D721Med (cell line): ENCODE measurements around the gene KIF1B.
"Not testable (repeated sequence)": the region's sequence is repeated elsewhere in the genome, so short reads cannot be mapped to it uniquely, and the experiment has no call there.

Source experiments
- DNase-seq: peaks from one replicate; pipeline ENCODE4 v3.0.0; 2011; ENCODE audit warnings: low spot score; ENCODE audit not compliant: insufficient read length
- FAIRE-seq: peaks from 2 replicates; lab custom pipeline; 2011; peaks lifted over from hg19 to GRCh38; lab: Jason Lieb, UNC
- TF ChIP-seq, protein P1 (sequence below): IDR thresholded peaks from 2 replicates; pipeline ENCODE4 v1.5.1; 2012; ENCODE audit warnings: mild to moderate bottlenecking, control low read depth; ENCODE audit not compliant: insufficient read depth; ENCODE audit errors: missing control alignments

The KIF1B gene

DNA sequence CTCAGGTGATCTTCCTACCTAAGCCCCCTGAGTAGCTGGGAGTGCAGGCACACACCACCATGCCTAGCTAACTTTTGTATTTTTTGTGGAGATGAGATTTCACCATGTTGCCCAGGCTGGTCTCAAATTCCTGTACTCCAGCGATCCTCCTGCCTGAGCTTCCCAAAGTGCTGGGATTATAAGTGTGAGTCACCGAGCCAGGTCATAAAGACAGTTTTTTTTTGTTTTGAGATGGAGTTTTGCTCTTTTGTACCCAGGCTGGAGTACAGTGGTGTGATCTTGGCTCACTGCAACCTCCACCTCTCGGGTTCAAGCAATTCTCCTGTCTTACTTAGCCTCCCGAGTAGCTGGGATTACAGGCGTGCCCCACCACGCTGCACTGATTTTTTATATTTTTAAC is 42.1 kb downstream of the KIF1B start:
- DNase-seq, result no peak
- FAIRE-seq, result no peak
- TF ChIP-seq, protein P1, sequence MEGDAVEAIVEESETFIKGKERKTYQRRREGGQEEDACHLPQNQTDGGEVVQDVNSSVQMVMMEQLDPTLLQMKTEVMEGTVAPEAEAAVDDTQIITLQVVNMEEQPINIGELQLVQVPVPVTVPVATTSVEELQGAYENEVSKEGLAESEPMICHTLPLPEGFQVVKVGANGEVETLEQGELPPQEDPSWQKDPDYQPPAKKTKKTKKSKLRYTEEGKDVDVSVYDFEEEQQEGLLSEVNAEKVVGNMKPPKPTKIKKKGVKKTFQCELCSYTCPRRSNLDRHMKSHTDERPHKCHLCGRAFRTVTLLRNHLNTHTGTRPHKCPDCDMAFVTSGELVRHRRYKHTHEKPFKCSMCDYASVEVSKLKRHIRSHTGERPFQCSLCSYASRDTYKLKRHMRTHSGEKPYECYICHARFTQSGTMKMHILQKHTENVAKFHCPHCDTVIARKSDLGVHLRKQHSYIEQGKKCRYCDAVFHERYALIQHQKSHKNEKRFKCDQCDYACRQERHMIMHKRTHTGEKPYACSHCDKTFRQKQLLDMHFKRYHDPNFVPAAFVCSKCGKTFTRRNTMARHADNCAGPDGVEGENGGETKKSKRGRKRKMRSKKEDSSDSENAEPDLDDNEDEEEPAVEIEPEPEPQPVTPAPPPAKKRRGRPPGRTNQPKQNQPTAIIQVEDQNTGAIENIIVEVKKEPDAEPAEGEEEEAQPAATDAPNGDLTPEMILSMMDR, result no peak

DNA sequence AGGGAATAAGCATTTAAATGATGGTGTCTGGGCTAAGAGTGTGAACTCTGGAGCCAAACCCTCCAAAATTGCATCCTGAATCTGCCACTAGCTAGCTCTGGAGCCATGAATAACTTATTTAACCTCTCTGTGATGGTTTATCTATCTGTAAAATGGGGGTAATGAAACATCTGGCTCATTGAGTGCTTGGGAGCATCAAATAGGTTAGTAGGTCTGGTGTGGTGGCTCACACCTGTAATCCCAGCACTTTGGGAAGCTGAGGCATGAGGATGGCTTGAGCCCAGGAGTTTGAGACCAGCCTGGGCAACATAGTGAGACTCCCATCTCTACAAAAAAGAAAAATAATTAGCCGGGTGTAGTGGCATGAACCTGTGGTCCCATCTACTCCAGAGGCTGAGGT is 42.8 kb downstream of the KIF1B start:
- TF ChIP-seq, protein P1, result no peak
- DNase-seq, result no peak
- no peak for FAIRE-seq

DNA sequence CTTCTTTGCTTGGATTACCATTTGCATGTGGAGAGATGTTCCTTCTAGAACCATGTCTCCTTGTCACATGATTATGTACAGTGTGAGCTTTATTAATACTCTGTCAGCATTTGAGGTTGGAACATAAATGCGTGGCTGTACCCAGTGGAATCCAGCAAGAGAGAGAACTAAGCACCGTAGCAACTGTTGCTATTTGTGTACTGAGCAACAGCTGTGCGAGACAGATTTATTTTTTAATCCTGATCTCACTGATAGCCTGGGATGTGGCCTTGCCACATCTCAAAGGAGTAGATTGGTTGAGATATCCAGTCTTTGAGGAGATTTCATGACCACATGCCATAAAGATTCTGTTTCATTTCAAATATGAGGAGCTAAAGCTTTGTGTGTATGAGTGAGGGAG is 43.4 kb downstream of the KIF1B start:
- FAIRE-seq (peak; percentile 46), DNase-seq (peak; percentile 24)
- TF ChIP-seq, protein P1, result no peak

DNA sequence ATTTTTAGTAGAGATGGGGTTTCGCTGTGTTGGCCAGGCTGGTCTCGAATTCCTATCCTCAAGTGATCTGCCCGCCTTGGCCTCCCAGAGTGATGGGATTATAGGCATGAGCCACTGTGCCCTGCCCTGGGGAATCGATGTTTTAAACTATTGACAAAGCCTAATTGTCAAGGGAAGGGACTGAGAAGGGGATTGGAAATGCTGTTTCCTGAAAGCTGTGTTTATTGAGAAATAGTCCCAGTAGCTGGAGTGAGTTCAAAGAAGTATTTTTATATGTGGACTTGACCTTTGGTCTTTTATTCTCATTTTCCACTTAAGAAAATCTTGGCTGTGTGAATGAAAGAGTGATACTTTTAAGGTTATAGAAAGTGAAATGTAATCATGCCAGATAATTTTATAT is 47.5 kb downstream of the KIF1B start:
- no peak for FAIRE-seq
- DNase-seq, result no peak
- TF ChIP-seq, protein P1, result no peak

DNA sequence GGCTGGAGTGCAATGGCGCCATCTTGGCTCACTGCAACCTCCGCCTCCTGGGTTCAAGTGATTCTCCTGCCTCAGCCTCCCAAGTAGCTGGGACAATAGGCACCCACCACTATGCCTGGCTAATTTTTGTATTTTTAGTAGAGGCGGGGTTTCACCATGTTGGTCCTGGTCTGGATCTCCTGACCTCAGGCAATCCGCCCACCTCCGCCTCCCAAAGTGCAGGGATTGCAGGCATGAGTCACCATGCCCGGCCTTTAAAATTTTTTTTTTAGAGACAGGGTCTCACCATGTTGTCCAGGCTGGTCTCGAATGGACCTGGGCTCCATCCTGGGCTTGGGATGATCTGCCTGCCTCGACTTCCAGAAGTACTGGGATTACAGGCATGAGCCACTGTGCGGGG is 49.2 kb downstream of the KIF1B start:
- not testable (repeated sequence) for FAIRE-seq

DNA sequence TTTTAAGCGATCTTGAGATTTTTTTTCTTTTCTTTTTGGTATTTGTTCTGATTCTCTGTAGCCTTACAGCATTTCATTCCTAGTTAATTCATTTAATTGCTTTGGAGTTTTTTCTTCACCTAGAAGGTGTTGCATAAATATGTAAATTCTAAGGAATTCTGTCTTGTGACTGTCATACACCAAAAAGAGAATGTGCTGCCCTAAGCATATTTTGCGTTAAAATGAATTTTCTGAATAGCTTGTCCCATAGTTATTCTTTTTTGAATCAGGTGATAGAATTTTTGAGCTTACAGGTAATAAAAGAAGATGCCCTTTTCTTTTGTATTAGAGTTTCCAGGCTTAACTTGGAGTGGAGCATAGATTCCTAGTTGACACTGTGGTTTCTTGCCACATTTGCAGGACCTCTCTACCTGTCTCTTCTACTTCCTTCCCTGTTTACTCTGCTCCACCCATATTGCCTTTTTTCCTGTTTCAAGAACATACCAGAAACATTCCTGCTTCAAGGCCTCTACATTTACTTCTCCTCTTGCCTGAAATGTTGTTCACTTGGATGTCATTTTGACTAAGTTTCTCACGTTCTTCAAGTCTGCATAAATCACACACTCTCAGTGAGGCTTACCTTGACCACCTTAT is 53.2 kb downstream of the KIF1B start:
- TF ChIP-seq, protein P1, result no peak
- DNase-seq (no peak), FAIRE-seq (no peak)

More for the DNA sequence above, 49.2 kb downstream of the KIF1B start:
- DNase-seq, result not testable (repeated sequence)

DNA sequence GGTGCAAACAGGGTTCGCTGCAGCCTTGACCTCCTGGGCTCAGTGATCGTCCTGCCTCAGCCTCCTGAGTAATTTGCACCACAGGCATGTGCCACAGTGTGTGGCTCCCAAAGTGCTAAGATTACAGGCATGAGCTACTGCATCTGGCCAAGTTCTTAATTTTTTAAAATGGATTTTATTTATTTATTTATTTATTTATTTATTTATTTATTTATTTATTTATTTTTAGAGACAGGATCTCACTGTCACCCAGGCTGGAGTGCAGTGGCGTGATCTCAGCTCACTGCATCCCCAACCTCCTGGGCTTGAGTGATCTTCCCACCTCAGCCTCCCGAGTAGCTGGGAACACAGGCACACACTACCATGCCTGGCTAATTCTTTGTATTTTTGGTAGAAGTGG is 54.7 kb downstream of the KIF1B start:
- TF ChIP-seq, protein P1, result no peak
- FAIRE-seq, result no peak
- no peak for DNase-seq

DNA sequence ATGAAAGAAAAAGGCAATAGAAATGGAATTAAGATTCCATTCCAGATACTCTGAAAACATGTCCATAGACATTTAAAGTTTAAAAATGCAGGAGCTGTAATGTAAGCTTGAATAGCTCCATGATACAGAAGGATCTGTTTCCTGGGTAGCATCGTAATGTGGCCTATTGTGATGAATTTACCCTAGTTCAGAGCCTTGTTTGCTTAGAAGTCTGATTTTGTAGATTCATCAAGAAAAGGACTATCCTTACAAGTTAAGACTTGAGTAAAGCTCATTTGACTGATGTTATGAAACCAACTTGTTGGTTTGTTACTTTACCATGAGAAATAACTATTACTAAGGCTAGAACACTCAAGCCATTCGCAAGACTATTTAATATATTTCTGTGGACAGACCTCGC is 55.5 kb downstream of the KIF1B start:
- TF ChIP-seq, protein P1, result no peak
- no peak for FAIRE-seq

More for the DNA sequence above, 55.5 kb downstream of the KIF1B start:
- DNase-seq, result no peak
